ENCODE data around the gene ZNF839.

DNA sequence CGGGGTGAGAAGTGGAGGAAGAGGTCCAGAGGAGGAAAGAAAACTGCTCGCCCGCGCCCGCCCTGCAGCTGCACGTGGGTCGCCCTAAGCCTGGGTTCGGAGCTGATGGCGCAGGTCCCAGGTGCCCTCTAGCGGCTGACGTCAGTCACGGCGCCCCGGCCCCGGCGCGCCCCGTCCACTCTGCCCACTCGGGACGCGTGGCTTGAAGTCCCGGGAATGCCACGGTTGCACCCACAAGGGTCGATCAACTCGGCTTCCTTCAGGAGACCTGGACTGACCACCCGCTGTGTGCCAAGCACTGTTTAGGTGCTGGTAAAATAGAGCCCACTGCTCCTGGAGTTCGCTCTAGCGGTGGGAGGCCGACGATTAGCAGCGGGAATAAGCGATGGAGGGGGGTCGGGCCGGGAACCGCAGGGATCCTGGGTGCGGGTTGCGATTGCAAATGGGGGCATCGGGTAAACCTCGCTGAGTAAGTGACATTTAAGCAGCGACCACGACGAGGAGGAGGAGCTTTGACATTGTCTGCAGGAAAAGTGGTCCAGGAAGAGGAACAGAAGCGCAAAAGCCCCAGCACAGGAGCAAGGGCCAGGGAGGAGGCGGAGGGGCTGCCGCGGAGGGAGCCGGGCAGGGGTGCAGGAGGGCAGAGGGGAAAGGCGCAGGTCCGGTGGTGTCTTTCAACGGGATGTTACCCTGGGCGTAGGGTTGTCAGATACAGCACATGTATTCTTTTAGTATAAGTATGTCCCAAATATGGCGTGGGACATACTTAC lies 5.1 kb upstream of the ZNF839 start:
- TF ChIP-seq, protein P1, sequence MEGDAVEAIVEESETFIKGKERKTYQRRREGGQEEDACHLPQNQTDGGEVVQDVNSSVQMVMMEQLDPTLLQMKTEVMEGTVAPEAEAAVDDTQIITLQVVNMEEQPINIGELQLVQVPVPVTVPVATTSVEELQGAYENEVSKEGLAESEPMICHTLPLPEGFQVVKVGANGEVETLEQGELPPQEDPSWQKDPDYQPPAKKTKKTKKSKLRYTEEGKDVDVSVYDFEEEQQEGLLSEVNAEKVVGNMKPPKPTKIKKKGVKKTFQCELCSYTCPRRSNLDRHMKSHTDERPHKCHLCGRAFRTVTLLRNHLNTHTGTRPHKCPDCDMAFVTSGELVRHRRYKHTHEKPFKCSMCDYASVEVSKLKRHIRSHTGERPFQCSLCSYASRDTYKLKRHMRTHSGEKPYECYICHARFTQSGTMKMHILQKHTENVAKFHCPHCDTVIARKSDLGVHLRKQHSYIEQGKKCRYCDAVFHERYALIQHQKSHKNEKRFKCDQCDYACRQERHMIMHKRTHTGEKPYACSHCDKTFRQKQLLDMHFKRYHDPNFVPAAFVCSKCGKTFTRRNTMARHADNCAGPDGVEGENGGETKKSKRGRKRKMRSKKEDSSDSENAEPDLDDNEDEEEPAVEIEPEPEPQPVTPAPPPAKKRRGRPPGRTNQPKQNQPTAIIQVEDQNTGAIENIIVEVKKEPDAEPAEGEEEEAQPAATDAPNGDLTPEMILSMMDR (IDR thresholded peaks at IDR 0.05; ENCODE audit: borderline replicate concordance, extremely low read depth, low read length, poor library complexity, severe bottlenecking), result peak; percentile 95
- no peak for TF ChIP-seq EZH2 (IDR thresholded peaks at IDR 0.05; ENCODE audit: borderline replicate concordance, low read depth, low read length, severe bottlenecking)
